ENCODE measurements around the gene KHK. TPM values are rescaled to one million over a fixed set of nuclear protein-coding genes. Genes with fewer than 3 reads are reported as not detected.

KHK gene
- total and polyA plus RNA-seq, 9 of the 15 experiments (the other 6 are each of a cell fraction or from before 2014, with no cell fraction given): 1.5 to 10.7 (median 5.2) TPM

DNA sequence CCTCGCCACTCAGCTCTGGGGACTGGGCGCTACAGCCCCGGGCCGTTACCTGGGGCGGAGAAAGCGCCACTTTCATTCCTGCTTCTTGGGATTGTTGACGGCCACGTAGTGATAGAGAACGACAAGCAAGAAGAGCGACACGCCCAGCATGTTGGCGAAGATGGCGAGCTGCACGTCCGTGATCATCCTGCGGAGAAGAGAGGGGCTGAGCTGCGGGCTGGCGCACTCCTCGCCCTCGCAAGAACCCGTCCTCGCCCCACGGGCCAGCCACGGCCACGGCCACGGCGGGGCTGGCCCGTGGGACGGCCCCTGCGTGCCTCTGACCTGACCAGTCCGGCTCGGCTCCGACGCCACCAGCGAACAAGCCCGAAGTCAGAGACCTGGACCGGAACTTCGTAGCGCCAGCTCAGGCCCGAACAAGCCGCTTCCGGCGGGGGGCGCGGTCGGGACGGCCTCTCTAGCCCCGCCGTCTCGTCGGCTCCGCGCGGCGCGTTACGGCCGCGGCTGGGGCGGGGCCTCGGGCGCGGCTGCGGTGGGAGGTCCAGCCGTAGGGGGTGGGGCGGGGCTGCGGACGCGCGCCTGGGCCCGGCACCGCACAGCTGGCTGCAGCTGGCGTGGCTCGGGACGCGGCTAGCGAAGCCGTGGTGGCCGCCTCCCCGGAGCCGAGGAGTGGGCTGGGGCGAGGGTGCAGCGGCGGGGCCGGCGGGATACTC, 15.1 kb upstream of the KHK start, which contains the start of gene OST4 (continued):
- TF ChIP-seq, protein P1, sequence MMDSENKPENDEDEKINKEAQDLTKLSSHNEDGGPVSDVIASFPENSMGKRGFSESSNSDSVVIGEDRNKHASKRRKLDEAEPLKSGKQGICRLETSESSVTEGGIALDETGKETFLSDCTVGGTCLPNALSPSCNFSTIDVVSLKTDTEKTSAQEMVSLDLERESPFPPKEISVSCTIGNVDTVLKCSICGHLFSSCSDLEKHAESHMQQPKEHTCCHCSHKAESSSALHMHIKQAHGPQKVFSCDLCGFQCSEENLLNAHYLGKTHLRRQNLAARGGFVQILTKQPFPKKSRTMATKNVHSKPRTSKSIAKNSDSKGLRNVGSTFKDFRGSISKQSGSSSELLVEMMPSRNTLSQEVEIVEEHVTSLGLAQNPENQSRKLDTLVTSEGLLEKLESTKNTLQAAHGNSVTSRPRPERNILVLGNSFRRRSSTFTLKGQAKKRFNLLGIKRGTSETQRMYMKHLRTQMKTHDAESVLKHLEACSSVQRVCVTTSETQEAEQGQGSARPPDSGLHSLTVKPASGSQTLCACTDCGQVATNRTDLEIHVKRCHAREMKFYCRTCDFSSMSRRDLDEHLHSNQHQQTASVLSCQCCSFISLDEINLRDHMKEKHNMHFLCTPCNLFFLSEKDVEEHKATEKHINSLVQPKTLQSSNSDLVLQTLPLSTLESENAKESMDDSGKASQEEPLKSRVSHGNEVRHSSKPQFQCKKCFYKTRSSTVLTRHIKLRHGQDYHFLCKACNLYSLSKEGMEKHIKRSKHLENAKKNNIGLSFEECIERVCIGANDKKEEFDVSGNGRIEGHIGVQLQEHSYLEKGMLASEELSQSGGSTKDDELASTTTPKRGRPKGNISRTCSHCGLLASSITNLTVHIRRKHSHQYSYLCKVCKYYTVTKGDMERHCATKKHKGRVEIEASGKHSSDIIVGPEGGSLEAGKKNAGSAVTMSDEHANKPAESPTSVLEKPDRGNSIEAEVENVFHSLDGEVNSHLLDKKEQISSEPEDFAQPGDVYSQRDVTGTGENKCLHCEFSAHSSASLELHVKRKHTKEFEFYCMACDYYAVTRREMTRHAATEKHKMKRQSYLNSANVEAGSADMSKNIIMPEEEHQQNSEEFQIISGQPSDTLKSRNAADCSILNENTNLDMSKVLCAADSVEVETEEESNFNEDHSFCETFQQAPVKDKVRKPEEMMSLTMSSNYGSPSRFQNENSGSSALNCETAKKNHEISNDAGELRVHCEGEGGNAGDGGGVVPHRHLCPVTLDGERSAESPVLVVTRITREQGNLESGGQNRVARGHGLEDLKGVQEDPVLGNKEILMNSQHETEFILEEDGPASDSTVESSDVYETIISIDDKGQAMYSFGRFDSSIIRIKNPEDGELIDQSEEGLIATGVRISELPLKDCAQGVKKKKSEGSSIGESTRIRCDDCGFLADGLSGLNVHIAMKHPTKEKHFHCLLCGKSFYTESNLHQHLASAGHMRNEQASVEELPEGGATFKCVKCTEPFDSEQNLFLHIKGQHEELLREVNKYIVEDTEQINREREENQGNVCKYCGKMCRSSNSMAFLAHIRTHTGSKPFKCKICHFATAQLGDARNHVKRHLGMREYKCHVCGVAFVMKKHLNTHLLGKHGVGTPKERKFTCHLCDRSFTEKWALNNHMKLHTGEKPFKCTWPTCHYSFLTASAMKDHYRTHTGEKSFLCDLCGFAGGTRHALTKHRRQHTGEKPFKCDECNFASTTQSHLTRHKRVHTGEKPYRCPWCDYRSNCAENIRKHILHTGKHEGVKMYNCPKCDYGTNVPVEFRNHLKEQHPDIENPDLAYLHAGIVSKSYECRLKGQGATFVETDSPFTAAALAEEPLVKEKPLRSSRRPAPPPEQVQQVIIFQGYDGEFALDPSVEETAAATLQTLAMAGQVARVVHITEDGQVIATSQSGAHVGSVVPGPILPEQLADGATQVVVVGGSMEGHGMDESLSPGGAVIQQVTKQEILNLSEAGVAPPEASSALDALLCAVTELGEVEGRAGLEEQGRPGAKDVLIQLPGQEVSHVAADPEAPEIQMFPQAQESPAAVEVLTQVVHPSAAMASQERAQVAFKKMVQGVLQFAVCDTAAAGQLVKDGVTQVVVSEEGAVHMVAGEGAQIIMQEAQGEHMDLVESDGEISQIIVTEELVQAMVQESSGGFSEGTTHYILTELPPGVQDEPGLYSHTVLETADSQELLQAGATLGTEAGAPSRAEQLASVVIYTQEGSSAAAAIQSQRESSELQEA (IDR thresholded peaks at IDR 0.05; ENCODE audit: low read depth): no peak
- TF ChIP-seq, protein P2, sequence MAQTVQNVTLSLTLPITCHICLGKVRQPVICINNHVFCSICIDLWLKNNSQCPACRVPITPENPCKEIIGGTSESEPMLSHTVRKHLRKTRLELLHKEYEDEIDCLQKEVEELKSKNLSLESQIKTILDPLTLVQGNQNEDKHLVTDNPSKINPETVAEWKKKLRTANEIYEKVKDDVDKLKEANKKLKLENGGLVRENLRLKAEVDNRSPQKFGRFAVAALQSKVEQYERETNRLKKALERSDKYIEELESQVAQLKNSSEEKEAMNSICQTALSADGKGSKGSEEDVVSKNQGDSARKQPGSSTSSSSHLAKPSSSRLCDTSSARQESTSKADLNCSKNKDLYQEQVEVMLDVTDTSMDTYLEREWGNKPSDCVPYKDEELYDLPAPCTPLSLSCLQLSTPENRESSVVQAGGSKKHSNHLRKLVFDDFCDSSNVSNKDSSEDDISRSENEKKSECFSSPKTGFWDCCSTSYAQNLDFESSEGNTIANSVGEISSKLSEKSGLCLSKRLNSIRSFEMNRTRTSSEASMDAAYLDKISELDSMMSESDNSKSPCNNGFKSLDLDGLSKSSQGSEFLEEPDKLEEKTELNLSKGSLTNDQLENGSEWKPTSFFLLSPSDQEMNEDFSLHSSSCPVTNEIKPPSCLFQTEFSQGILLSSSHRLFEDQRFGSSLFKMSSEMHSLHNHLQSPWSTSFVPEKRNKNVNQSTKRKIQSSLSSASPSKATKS (CRISPR knock-in tag; IDR thresholded peaks at IDR 0.05): no peak
- TF ChIP-seq, protein P3, sequence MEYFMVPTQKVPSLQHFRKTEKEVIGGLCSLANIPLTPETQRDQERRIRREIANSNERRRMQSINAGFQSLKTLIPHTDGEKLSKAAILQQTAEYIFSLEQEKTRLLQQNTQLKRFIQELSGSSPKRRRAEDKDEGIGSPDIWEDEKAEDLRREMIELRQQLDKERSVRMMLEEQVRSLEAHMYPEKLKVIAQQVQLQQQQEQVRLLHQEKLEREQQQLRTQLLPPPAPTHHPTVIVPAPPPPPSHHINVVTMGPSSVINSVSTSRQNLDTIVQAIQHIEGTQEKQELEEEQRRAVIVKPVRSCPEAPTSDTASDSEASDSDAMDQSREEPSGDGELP (CRISPR knock-in tag; IDR thresholded peaks at IDR 0.05; ENCODE audit: borderline replicate concordance): peak; percentile 94
- TF ChIP-seq TCFL5 (CRISPR knock-in tag; conservative IDR thresholded peaks at IDR 0.05): no peak
- no peak for TF ChIP-seq NBN (IDR thresholded peaks at IDR 0.05; ENCODE audit: low read depth)
- TF ChIP-seq, protein P4, sequence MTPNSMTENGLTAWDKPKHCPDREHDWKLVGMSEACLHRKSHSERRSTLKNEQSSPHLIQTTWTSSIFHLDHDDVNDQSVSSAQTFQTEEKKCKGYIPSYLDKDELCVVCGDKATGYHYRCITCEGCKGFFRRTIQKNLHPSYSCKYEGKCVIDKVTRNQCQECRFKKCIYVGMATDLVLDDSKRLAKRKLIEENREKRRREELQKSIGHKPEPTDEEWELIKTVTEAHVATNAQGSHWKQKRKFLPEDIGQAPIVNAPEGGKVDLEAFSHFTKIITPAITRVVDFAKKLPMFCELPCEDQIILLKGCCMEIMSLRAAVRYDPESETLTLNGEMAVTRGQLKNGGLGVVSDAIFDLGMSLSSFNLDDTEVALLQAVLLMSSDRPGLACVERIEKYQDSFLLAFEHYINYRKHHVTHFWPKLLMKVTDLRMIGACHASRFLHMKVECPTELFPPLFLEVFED (CRISPR knock-in tag; conservative IDR thresholded peaks at IDR 0.05): no peak
- TF ChIP-seq, protein P5, sequence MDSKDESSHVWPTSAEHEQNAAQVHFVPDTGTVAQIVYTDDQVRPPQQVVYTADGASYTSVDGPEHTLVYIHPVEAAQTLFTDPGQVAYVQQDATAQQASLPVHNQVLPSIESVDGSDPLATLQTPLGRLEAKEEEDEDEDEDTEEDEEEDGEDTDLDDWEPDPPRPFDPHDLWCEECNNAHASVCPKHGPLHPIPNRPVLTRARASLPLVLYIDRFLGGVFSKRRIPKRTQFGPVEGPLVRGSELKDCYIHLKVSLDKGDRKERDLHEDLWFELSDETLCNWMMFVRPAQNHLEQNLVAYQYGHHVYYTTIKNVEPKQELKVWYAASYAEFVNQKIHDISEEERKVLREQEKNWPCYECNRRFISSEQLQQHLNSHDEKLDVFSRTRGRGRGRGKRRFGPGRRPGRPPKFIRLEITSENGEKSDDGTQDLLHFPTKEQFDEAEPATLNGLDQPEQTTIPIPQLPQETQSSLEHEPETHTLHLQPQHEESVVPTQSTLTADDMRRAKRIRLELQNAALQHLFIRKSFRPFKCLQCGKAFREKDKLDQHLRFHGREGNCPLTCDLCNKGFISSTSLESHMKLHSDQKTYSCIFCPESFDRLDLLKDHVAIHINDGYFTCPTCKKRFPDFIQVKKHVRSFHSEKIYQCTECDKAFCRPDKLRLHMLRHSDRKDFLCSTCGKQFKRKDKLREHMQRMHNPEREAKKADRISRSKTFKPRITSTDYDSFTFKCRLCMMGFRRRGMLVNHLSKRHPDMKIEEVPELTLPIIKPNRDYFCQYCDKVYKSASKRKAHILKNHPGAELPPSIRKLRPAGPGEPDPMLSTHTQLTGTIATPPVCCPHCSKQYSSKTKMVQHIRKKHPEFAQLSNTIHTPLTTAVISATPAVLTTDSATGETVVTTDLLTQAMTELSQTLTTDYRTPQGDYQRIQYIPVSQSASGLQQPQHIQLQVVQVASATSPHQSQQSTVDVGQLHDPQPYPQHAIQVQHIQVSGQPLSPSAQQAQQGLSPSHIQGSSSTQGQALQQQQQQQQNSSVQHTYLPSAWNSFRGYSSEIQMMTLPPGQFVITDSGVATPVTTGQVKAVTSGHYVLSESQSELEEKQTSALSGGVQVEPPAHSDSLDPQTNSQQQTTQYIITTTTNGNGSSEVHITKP (IDR thresholded peaks at IDR 0.05; ENCODE audit: partially characterized antibody): no peak
- no peak for TF ChIP-seq GABPB2 (CRISPR knock-in tag; conservative IDR thresholded peaks at IDR 0.05)
- TF ChIP-seq CHCHD3 (CRISPR knock-in tag; IDR thresholded peaks at IDR 0.05): no peak
- TF ChIP-seq ETS2 (tag; IDR thresholded peaks at IDR 0.05; ENCODE audit: borderline replicate concordance, poor library complexity, severe bottlenecking): no peak
